ENCODE results near the gene PDE7B. TPM values are rescaled to one million over a fixed set of nuclear protein-coding genes. Genes with fewer than 3 reads are reported as not detected.

The PDE7B gene
- total RNA-seq, 4 donors from 2014 or later, result 7.8 to 13.7 (median 8.6) TPM

- Histone ChIP-seq H3K27me3 (no peaks in the 10 kb centered on the region), H3K4me3 (replicated peaks in 1 of 3) (no peak overlapping the region), H3K36me3 (no peaks in the 10 kb centered on the region), H3K4me1 (peaks cover 0 to 13% of the 10 kb centered on the region in 2 donors), H3K9me3 (no peaks in the 10 kb centered on the region), H3K27ac (no peak overlapping the region)
- DNase-seq, result no peak
- WGBS, 2 donors, result 82 to 84% methylated on average over 1 of the region's 1 CpG
- intact Hi-C loops (cut with DNase I), result no loop called here
- no peak for TF ChIP-seq POLR2A (IDR thresholded peaks at IDR 0.05)
- TF ChIP-seq, protein P1, sequence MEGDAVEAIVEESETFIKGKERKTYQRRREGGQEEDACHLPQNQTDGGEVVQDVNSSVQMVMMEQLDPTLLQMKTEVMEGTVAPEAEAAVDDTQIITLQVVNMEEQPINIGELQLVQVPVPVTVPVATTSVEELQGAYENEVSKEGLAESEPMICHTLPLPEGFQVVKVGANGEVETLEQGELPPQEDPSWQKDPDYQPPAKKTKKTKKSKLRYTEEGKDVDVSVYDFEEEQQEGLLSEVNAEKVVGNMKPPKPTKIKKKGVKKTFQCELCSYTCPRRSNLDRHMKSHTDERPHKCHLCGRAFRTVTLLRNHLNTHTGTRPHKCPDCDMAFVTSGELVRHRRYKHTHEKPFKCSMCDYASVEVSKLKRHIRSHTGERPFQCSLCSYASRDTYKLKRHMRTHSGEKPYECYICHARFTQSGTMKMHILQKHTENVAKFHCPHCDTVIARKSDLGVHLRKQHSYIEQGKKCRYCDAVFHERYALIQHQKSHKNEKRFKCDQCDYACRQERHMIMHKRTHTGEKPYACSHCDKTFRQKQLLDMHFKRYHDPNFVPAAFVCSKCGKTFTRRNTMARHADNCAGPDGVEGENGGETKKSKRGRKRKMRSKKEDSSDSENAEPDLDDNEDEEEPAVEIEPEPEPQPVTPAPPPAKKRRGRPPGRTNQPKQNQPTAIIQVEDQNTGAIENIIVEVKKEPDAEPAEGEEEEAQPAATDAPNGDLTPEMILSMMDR (IDR thresholded peaks at IDR 0.05), result no peak
Observed at GRCh38 chr6:136012943-136013342, 161.4 kb downstream of the PDE7B start.

DNA sequence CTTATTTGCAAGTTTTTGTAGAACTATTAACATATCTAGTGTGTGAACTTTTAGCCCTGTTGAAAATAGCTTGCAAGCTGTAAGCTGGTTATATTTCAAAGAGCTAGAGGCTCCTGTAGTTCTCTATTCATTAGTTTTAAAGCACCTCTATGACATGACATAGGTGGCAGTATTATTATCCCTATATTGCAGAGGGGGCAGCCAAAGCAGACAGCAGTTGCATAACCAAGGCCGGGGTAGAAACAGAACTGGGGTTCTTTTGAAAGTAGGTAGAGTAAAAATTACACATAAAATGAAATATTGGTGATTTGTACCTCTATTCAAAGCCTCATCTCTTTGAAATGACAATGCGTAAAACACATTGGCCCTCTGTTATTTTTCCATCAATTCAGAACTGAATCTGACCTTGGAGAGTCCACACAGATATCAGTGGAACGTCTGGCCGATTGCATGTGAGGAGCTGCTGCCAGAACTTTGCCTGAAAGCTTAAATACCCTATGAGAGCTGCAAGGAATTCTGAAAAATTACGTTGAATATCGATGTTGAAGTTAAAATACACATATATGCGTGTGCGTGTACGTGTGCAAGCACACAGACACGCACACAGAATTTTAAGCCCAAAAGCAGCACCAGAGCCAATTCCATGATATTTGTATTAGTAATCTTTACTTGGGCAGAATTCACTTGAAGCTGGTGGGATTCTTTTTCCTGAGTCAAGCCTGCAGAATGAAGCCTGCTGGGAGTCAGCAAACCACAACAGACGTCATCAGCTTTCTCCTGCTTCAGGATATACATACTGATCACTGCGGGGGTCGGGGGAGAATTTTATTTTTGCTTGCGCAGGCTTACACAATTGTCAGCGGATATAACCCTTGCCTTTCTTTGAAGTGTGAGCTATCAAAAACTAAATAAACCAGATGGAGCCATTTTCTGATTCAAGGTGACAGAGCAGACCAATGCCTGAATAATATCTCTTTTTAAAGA is 163.2 kb downstream of the PDE7B start:
- DNase-seq, result no peak
- Histone ChIP-seq H3K4me1 (peaks cover 0 to 13% of the 10 kb centered on the region in 2 donors), H3K36me3 (no peaks in the 10 kb centered on the region), H3K27me3 (no peaks in the 10 kb centered on the region), H3K27ac (no peak overlapping the region), H3K4me3 (replicated peaks in 1 of 3) (no peak overlapping the region), H3K9me3 (no peaks in the 10 kb centered on the region)
- WGBS, 2 donors, result 80 to 85% methylated on average over 15 of the region's 15 CpGs
- intact Hi-C loops (cut with DNase I), result no loop called here
- no peak for TF ChIP-seq POLR2A (IDR thresholded peaks at IDR 0.05)
- TF ChIP-seq, protein P1 (IDR thresholded peaks at IDR 0.05), result no peak

GRCh38 chr6:136015531-136015930 is 164.0 kb downstream of the PDE7B start:
- no peaks in the 10 kb centered on the region for H3K36me3 ChIP-seq
- H3K4me1 ChIP-seq, result peaks cover 0 to 13% of the 10 kb centered on the region in 2 donors
- intact Hi-C loops (cut with DNase I), result no loop called here
- TF ChIP-seq POLR2A (IDR thresholded peaks at IDR 0.05), result no peak
- WGBS, 2 donors, result 83 to 90% methylated on average over 4 of the region's 4 CpGs
- DNase-seq, result no peak
- H3K27ac ChIP-seq, result no peak overlapping the region
- no peak overlapping the region for H3K4me3 ChIP-seq (replicated peaks in 1 of 3)
- H3K9me3 ChIP-seq, result no peaks in the 10 kb centered on the region
- H3K27me3 ChIP-seq, result no peaks in the 10 kb centered on the region

DNA sequence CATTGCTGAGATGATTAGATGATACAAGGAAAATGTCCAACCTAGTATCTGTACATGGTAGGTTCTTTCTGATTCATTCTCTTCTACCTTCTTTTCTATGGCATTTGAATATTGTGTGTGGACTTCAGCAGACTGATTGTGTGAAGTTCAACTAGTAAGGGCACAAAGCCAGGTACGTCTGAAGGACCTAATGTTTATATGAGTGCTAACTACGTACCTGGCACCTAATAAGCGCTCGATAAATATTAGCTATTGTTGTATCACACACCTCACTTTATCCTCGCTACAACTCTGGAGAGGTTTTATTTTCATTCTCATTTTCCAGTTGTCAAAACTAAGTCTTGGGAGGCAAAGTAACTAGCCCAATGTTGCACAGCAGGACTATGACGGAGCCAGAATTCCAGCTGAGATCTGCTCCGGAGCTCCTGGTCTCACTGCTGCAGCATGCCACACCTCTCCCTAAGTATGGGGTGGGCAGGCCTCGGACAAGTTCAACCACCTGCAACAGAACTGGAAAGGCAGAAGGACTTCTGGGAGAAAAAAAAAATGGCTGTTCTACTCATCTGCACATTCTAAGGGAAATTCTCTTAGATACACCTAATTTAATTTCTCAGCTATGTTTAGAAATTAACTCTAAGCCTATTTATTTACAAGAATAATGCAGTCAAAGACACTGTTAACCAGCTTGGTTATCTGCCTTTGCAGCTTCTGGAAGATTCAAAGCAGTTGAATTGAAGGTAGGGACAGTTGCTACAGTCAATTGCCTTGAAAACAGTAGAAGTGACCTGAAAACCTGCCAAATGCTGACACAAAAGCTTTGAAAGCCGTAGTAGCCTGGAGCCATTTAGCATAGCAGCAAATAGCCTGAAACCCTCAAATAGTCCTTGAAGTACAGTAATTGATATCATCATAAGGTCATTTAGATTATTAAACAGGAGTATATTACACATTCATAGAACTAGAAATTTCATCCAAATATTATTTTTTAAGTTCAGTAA is 165.0 kb downstream of the PDE7B start:
- intact Hi-C loops (cut with DNase I), result no loop called here
- DNase-seq, result peak in 1 of 2 donors; percentile 2
- Histone ChIP-seq H3K27ac (no peak overlapping the region), H3K4me1 (peaks cover 0 to 13% of the 10 kb centered on the region in 2 donors), H3K4me3 (replicated peaks in 1 of 3) (no peak overlapping the region), H3K9me3 (no peaks in the 10 kb centered on the region), H3K36me3 (no peaks in the 10 kb centered on the region), H3K27me3 (no peaks in the 10 kb centered on the region)
- 79% methylated on average over 9 of the region's 9 CpGs for WGBS, 2 donors
- no peak for TF ChIP-seq POLR2A (IDR thresholded peaks at IDR 0.05)
- TF ChIP-seq, protein P1 (IDR thresholded peaks at IDR 0.05), result no peak

- intact Hi-C loops (cut with DNase I), result no loop called here
- H3K36me3 ChIP-seq, result no peaks in the 10 kb centered on the region
- WGBS, 2 donors, result 96% methylated on average over 2 of the region's 2 CpGs
Observed at GRCh38 chr6:136020691-136021090, 169.2 kb downstream of the PDE7B start.

More at GRCh38 chr6:136020691-136021090, 169.2 kb downstream of the PDE7B start:
- no peak overlapping the region for H3K27ac ChIP-seq
- H3K4me3 ChIP-seq (replicated peaks in 1 of 3), result no peak overlapping the region
- TF ChIP-seq POLR2A (IDR thresholded peaks at IDR 0.05), result no peak
- TF ChIP-seq, protein P1 (IDR thresholded peaks at IDR 0.05), result no peak
- peaks cover 0 to 6% of the 10 kb centered on the region in 2 donors for H3K4me1 ChIP-seq
- no peaks in the 10 kb centered on the region for H3K9me3 ChIP-seq
- no peak for DNase-seq
- no peaks in the 10 kb centered on the region for H3K27me3 ChIP-seq

All from thyroid gland (tissue), 4 donors.